ENCODE results near the gene ERF. TPM values are rescaled to one million over a fixed set of nuclear protein-coding genes. Genes with fewer than 3 reads are reported as not detected.

Gene ERF
- total and polyA plus RNA-seq, 7 experiments from 2014 or later, result 2.8 to 105 (median 49.4) TPM

GRCh38 chr19:42255766-42256745 lies 1.1 kb upstream of the ERF start:
- peaks cover 0 to 10% (median 0%) of the 10 kb centered on the region in 5 donors for H3K27me3 Mint-ChIP-seq
- ChIA-PET POLR2A (interaction anchor here (0.8 to 1.9 kb wide), 7 partner anchors 10 to 124 kb away, joined by 3 to 9 read pairs (median 6); partner anchors contain the start of genes GSK3A and POU2F2), CTCF (interaction anchor here (0.6 to 0.7 kb wide), 2 partner anchors 16 to 619 kb away, joined by 3 to 4 read pairs; no protein-coding TSS in a partner anchor)
- no peak for ATAC-seq
- H3K9me3 Mint-ChIP-seq, result peaks cover 0 to 2% (median 0%) of the 10 kb centered on the region in 11 donors
- intact Hi-C loops (cut with micrococcal nuclease), result loop anchor here (1.0 to 2.0 kb wide), 6 partner anchors 12 to 148 kb away; partner anchors contain the start of genes PAFAH1B3 (in 2 of the 2) and PRR19 (in 2 of the 2)
- H3K36me3 ChIP-seq (ENCODE audit: control insufficient read depth in 2 of 3, insufficient read depth in 3 of 3, low read length in 3 of 3), result peaks cover 0 to 10% (median 0%) of the 10 kb centered on the region in 3 experiments
- H3K36me3 Mint-ChIP-seq, result peaks cover 0 to 4% (median 0%) of the 10 kb centered on the region in 5 donors
- peak overlapping the region; percentile 42 to 99 (median 77) for H3K4me3 Mint-ChIP-seq
- peak overlapping the region; percentile 61 for H3K4me3 ChIP-seq (ENCODE audit: low read length)
- DNase-seq, result no peak
- no peaks in the 10 kb centered on the region for H3K9me3 ChIP-seq (ENCODE audit: control insufficient read depth in 2 of 3, low read length in 3 of 3)
- peak overlapping the region; percentile 42 to 92 (median 79) for H3K27ac Mint-ChIP-seq
- H3K4me1 ChIP-seq (ENCODE audit: control insufficient read depth in 2 of 2, insufficient read depth in 2 of 2, low read length in 2 of 2), result peaks cover 20 to 22% of the 10 kb centered on the region in 2 donors
- peak overlapping the region; percentile 99 for H3K27ac ChIP-seq (ENCODE audit: low read depth, low read length)
- peaks cover 20 to 28% (median 25%) of the 10 kb centered on the region in 7 donors for H3K4me1 Mint-ChIP-seq
- no peaks in the 10 kb centered on the region for H3K27me3 ChIP-seq (ENCODE audit: control insufficient read depth in 2 of 2, insufficient read depth in 2 of 2, low read length in 2 of 2)

DNA sequence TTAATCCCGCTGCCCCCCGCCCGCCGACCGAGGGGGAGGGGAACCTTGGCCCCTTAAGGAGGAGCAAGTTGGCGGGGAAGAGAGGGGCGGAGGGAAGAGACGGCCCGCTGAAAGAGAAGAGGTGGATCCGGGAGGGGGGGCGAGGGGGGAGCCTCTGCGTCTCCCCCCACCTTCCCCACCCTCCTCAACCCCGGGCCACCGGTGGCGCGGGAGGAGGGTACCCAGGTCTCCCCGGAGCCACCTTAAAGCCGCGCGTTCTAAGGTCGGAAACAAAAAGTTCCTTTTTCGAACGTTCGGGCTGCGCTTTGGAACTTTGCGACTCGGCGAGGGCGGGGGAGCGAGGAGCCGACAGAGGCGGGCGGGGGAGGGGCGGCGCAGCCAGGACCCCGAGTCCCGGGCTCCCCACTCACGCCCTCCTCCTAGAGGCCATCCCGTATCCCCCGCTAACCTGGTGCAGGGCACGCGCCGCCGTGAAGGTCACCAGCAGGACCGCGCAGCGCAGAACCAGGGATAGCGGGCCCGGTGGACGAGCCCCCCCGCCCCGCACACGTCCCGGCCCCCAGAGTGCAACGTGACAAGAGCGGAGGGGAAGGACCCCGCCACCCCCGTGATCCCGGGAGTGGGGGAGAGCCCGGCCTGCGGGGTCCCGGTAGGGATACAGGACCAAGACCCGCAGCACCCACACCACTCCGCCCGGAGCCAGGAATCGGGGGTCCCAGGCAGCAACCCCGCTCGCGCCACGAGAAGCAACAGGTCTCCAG lies 659 bp downstream of the ERF start:
- Histone ChIP-seq H3K4me1 (ENCODE audit: control insufficient read depth in 2 of 2, insufficient read depth in 2 of 2, low read length in 2 of 2) (peaks cover 20 to 29% of the 10 kb centered on the region in 2 donors), H3K36me3 (ENCODE audit: control insufficient read depth in 2 of 3, insufficient read depth in 3 of 3, low read length in 3 of 3) (peaks cover 0 to 22% (median 0%) of the 10 kb centered on the region in 3 experiments), H3K4me3 (ENCODE audit: low read length) (peak overlapping the region; percentile 96), H3K27me3 (ENCODE audit: control insufficient read depth in 2 of 2, insufficient read depth in 2 of 2, low read length in 2 of 2) (no peaks in the 10 kb centered on the region), H3K27ac (ENCODE audit: low read depth, low read length) (peak overlapping the region; percentile 99), H3K9me3 (ENCODE audit: control insufficient read depth in 2 of 3, low read length in 3 of 3) (no peaks in the 10 kb centered on the region)
- peaks cover 20 to 41% (median 34%) of the 10 kb centered on the region in 7 donors for H3K4me1 Mint-ChIP-seq
- ChIA-PET CTCF (no interaction called here), POLR2A (no interaction called here)
- intact Hi-C loops (cut with micrococcal nuclease), result loop anchor here (1.0 to 2.0 kb wide), 5 partner anchors 10 to 55 kb away; partner anchors contain the start of genes PAFAH1B3 (in 2 of the 2), PRR19 (in 2 of the 2) and ZNF526 (in 1 of the 2)
- ATAC-seq (peak; percentile 59), DNase-seq (peak; percentile 65 to 86 (median 83))
- H3K4me3 Mint-ChIP-seq, result peak overlapping the region; percentile 42 to 99 (median 76)
- H3K36me3 Mint-ChIP-seq, result peaks cover 0 to 4% (median 0%) of the 10 kb centered on the region in 5 donors
- peak overlapping the region in 8 of 9 donors; percentile 43 to 83 (median 76) for H3K27ac Mint-ChIP-seq
- peaks cover 0 to 10% (median 0%) of the 10 kb centered on the region in 5 donors for H3K27me3 Mint-ChIP-seq
- H3K9me3 Mint-ChIP-seq, result peaks cover 0 to 2% (median 0%) of the 10 kb centered on the region in 11 donors

DNA sequence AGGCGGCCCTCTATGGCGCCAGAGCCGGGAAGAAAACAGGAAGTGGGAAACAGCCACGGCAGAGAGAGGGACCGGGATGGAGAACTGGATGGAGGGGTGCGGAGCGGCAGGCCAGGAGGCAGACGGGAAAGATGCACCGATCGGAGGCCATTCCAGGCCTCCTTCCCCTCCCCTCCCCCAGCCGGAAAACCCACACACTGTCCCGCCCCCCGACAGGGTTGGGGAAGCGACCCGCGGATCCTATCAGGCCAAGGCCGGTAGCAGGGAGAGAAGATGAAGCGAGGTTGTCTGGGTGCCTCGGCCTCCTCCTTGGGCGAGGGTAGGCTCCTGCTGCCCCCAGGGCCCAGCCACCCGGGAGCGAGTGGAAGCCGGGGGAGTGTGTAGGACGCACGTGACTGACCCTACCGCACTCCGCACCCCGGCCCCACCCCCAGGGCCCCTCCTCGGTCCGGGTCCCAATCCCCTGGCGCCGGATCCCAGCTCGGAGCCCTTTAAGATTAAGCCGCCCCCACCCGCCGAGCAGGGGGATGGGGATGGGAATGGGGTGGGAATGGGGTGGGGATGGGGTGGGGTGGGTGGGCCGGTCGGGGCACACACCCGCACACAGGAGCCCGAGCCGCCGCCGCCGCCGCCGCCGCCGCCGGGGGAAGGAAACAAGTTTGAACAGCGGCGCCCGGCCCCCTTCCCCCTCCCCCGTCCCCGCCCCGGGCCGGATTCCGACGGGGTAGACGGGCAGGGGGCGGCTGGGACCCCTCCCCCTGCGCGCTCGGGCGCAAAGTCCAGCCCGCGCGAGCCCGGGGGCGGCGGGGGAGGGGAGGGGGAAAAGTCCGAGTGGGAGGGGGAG lies 1.5 kb downstream of the ERF start:
- H3K27ac Mint-ChIP-seq, result peak overlapping the region; percentile 85 to 98 (median 92)
- Histone ChIP-seq H3K36me3 (ENCODE audit: control insufficient read depth in 2 of 3, insufficient read depth in 3 of 3, low read length in 3 of 3) (peaks cover 0 to 30% (median 0%) of the 10 kb centered on the region in 3 experiments), H3K9me3 (ENCODE audit: control insufficient read depth in 2 of 3, low read length in 3 of 3) (no peaks in the 10 kb centered on the region), H3K4me1 (ENCODE audit: control insufficient read depth in 2 of 2, insufficient read depth in 2 of 2, low read length in 2 of 2) (peaks cover 20 to 29% of the 10 kb centered on the region in 2 donors), H3K4me3 (ENCODE audit: low read length) (peak overlapping the region; percentile 96), H3K27ac (ENCODE audit: low read depth, low read length) (peak overlapping the region; percentile 99), H3K27me3 (ENCODE audit: control insufficient read depth in 2 of 2, insufficient read depth in 2 of 2, low read length in 2 of 2) (no peaks in the 10 kb centered on the region)
- ATAC-seq (peak; percentile 33), DNase-seq (peak in 8 of 9 donors; percentile 57 to 78 (median 69))
- POLR2A ChIA-PET, result no interaction called here
- peaks cover 0 to 4% (median 0%) of the 10 kb centered on the region in 5 donors for H3K36me3 Mint-ChIP-seq
- CTCF ChIA-PET, result interaction anchor here (1.9 kb wide), 1 partner anchor 10 kb away, joined by 8 read pairs; no protein-coding TSS in a partner anchor
- H3K9me3 Mint-ChIP-seq, result peaks cover 0 to 2% (median 0%) of the 10 kb centered on the region in 11 donors
- H3K27me3 Mint-ChIP-seq, result peaks cover 0 to 10% (median 0%) of the 10 kb centered on the region in 5 donors
- H3K4me1 Mint-ChIP-seq, result peaks cover 20 to 41% (median 34%) of the 10 kb centered on the region in 7 donors
- intact Hi-C loops (cut with micrococcal nuclease), result loop anchor here (1.0 to 2.0 kb wide), 7 partner anchors 9 to 72 kb away; partner anchors contain the start of genes PAFAH1B3 (in 2 of the 2), PRR19 (in 2 of the 2), MEGF8 (in 1 of the 2) and ZNF526 (in 1 of the 2)
- peak overlapping the region; percentile 89 to 99 (median 94) for H3K4me3 Mint-ChIP-seq

GRCh38 chr19:42252365-42253244 lies 2.3 kb downstream of the ERF start:
- Mint-ChIP-seq H3K4me3 (peak overlapping the region; percentile 89 to 99 (median 94)), H3K4me1 (peaks cover 20 to 41% (median 34%) of the 10 kb centered on the region in 7 donors), H3K27ac (peak overlapping the region; percentile 89 to 98 (median 92)), H3K36me3 (peaks cover 0 to 4% (median 0%) of the 10 kb centered on the region in 5 donors), H3K9me3 (peaks cover 0 to 2% (median 0%) of the 10 kb centered on the region in 11 donors), H3K27me3 (peaks cover 0 to 10% (median 0%) of the 10 kb centered on the region in 5 donors)
- no peak for ATAC-seq
- intact Hi-C loops (cut with micrococcal nuclease), result loop anchor here in 1 of 2 donors (1.0 kb wide), 2 partner anchors 44 to 73 kb away; partner anchors contain the start of gene MEGF8
- ChIA-PET POLR2A (interaction anchor here (2.1 kb wide), 1 partner anchor 10 kb away, joined by 9 read pairs; no protein-coding TSS in a partner anchor), CTCF (interaction anchor here (1.9 kb wide), 1 partner anchor 9 kb away, joined by 8 read pairs; no protein-coding TSS in a partner anchor)
- Histone ChIP-seq H3K36me3 (ENCODE audit: control insufficient read depth in 2 of 3, insufficient read depth in 3 of 3, low read length in 3 of 3) (peaks cover 0 to 31% (median 0%) of the 10 kb centered on the region in 3 experiments), H3K27me3 (ENCODE audit: control insufficient read depth in 2 of 2, insufficient read depth in 2 of 2, low read length in 2 of 2) (no peaks in the 10 kb centered on the region), H3K4me1 (ENCODE audit: control insufficient read depth in 2 of 2, insufficient read depth in 2 of 2, low read length in 2 of 2) (peaks cover 20 to 29% of the 10 kb centered on the region in 2 donors), H3K27ac (ENCODE audit: low read depth, low read length) (peak overlapping the region; percentile 76), H3K9me3 (ENCODE audit: control insufficient read depth in 2 of 3, low read length in 3 of 3) (no peaks in the 10 kb centered on the region), H3K4me3 (ENCODE audit: low read length) (peak overlapping the region; percentile 65)
- peak in 2 of 9 donors; percentile 16 to 38 for DNase-seq

Measured in naive thymus-derived CD4-positive, alpha-beta T cell (primary cell).